SK-N-SH (cell line): Measurements from ENCODE around the gene CNKSR2.

Experiments
- TAF1 ChIP-seq: IDR thresholded peaks from 2 replicates; pipeline ENCODE4 v1.6.1; 2012; ENCODE audit warnings: low read depth, mild to moderate bottlenecking, low read length, moderate library complexity, borderline replicate concordance
- TCF12 ChIP-seq: IDR thresholded peaks from 2 replicates; pipeline ENCODE4 v1.4.0; 2012
- TF ChIP-seq, protein P1 (sequence below): fragments of 200-600 bp; sonication (generic); IDR thresholded peaks from 2 replicates; pipeline ENCODE4 v1.6.1; 2017; ENCODE audit warnings: antibody characterized with exemption, mild to moderate bottlenecking, moderate library complexity

DNA sequence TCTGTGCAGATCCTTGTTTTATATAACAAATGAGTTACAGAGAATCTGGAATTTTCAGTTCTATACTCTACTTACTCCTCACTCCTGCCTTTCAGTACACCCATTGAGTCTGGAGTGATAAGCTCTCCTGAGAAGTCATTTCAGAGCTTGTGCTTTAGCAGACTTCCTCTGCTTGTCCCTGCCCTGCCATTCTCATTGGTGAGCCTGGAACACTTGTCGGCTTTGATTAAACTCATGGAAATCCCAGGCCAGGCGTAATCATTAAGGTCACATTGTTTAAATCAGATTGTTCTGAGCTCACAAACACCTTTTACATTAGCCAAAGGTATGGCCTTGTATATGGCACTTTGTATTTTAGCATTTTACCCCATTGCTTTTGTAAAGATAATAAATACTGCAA lies 102.7 kb downstream of the CNKSR2 start:
- TF ChIP-seq TCF12: no peak
- no peak for TF ChIP-seq TAF1
- TF ChIP-seq, protein P1, sequence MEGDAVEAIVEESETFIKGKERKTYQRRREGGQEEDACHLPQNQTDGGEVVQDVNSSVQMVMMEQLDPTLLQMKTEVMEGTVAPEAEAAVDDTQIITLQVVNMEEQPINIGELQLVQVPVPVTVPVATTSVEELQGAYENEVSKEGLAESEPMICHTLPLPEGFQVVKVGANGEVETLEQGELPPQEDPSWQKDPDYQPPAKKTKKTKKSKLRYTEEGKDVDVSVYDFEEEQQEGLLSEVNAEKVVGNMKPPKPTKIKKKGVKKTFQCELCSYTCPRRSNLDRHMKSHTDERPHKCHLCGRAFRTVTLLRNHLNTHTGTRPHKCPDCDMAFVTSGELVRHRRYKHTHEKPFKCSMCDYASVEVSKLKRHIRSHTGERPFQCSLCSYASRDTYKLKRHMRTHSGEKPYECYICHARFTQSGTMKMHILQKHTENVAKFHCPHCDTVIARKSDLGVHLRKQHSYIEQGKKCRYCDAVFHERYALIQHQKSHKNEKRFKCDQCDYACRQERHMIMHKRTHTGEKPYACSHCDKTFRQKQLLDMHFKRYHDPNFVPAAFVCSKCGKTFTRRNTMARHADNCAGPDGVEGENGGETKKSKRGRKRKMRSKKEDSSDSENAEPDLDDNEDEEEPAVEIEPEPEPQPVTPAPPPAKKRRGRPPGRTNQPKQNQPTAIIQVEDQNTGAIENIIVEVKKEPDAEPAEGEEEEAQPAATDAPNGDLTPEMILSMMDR: no peak
